ENCODE results near the gene AGAP3. TPM values are rescaled to one million over a fixed set of nuclear protein-coding genes. Genes with fewer than 3 reads are reported as not detected.
A peak's percentile ranks its signal among the peaks of the same experiment; 100 is the strongest.

Gene AGAP3
- total and polyA plus RNA-seq, 2 donors (not counting 1 experiment from before 2014, with no cell fraction given) = 21.1 to 22.3 TPM

DNA sequence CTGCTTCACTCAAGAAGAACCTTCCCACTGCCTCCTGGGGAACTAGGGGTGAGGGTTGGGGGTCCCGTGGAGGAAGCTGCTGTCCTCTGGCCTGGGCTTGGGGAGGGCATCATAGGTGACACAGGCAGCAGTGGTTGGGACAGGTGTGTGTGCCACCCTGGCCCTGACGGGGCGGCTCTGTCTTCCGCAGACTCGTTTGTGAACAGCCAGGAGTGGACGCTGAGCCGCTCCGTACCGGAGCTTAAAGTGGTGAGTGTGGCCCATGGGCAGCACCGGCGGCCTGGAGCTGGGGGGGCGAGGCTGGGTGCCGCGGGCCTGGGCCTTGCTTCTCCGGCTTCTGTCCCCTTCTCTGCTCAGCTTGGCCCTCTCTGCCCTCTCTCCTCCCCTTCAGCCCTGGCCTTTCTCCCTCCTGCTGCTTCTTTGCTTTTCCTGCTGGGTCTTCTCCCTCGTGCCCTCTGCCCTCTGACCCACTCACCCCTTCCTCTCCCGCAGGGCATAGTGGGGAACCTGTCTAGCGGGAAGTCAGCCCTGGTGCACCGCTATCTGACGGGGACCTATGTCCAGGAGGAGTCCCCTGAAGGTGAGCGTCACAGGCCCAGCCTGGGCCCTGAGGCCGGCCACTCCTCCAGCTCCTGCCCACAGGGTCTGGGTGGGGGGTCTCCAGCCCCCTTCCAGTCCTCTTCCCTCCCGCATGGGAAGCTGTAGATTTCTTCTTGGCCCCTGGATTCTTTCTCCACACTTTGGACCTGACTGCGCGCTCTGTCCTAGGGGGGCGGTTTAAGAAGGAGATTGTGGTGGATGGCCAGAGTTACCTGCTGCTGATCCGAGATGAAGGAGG, 30.5 kb downstream of the AGAP3 start:
- Histone ChIP-seq H3K79me2 (ENCODE audit: control insufficient read depth, insufficient read depth, low read length) (no peaks in the 10 kb centered on the region), H3K4me2 (replicated peaks; ENCODE audit: low read depth, low read length, poor library complexity, severe bottlenecking) (no peak overlapping the region), H3K9ac (ENCODE audit: low read length) (no peak overlapping the region), H3K9me3 (ENCODE audit: control extremely low read depth in 1 of 3, control insufficient read depth in 2 of 3, insufficient read depth in 1 of 3, low read length in 2 of 3) (no peaks in the 10 kb centered on the region), H2AFZ (ENCODE audit: insufficient read depth, low read depth, low read length, poor library complexity, severe bottlenecking) (no peak overlapping the region), H4K20me1 (ENCODE audit: control insufficient read depth, insufficient read depth, low read length, poor library complexity, severe bottlenecking) (peaks cover 2% of the 10 kb centered on the region), H3K27ac (ENCODE audit: low read length in 2 of 2) (no peak overlapping the region), H3K27me3 (replicated peaks in 1 of 4; ENCODE audit: control extremely low read depth in 1 of 4, control insufficient read depth in 3 of 4, insufficient read depth in 4 of 4, low read length in 3 of 4) (peaks cover 0 to 22% (median 6%) of the 10 kb centered on the region in 4 experiments), H3K4me1 (ENCODE audit: control insufficient read depth in 2 of 2, insufficient read depth in 2 of 2, low read length in 2 of 2) (no peaks in the 10 kb centered on the region), H3K4me3 (ENCODE audit: control extremely low read depth in 1 of 5, extremely low read depth in 1 of 5, insufficient read depth in 1 of 5, low read depth in 2 of 5, low read length in 4 of 5) (no peak overlapping the region), H3K36me3 (replicated peaks in 1 of 2; ENCODE audit: control extremely low read depth in 1 of 2, control insufficient read depth in 1 of 2, extremely low read depth in 1 of 2, insufficient read depth in 2 of 2, low read length in 1 of 2) (no peaks in the 10 kb centered on the region)
- Mint-ChIP-seq H3K4me3 (peak overlapping the region; percentile 41), H3K27me3 (peaks cover 17% of the 10 kb centered on the region), H3K27ac (no peak overlapping the region), H3K4me1 (peaks cover 10% of the 10 kb centered on the region), H3K9me3 (ENCODE audit: insufficient read depth) (no peaks in the 10 kb centered on the region)
- CTCF ChIA-PET = interaction anchor here (1.6 kb wide), 1 partner anchor 8 kb away, joined by 6 read pairs; no protein-coding TSS in a partner anchor
- DNase-seq = no peak
- TF ChIP-seq, protein P1, sequence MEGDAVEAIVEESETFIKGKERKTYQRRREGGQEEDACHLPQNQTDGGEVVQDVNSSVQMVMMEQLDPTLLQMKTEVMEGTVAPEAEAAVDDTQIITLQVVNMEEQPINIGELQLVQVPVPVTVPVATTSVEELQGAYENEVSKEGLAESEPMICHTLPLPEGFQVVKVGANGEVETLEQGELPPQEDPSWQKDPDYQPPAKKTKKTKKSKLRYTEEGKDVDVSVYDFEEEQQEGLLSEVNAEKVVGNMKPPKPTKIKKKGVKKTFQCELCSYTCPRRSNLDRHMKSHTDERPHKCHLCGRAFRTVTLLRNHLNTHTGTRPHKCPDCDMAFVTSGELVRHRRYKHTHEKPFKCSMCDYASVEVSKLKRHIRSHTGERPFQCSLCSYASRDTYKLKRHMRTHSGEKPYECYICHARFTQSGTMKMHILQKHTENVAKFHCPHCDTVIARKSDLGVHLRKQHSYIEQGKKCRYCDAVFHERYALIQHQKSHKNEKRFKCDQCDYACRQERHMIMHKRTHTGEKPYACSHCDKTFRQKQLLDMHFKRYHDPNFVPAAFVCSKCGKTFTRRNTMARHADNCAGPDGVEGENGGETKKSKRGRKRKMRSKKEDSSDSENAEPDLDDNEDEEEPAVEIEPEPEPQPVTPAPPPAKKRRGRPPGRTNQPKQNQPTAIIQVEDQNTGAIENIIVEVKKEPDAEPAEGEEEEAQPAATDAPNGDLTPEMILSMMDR (IDR thresholded peaks at IDR 0.05) = no peak
- no peak for TF ChIP-seq EZH2 (IDR thresholded peaks at IDR 0.05; ENCODE audit: borderline replicate concordance, insufficient read depth, low read depth, low read length, poor library complexity, severe bottlenecking)
- WGBS (ENCODE audit: insufficient coverage) = 94% methylated on average over 25 of the region's 27 CpGs
- intact Hi-C loops (cut with micrococcal nuclease) = no loop called here
- POLR2A ChIA-PET = interaction anchor here (0.6 kb wide), 1 partner anchor 1280 kb away, joined by 3 read pairs; no protein-coding TSS in a partner anchor
- ATAC-seq (ENCODE audit: low read depth) = no peak

DNA sequence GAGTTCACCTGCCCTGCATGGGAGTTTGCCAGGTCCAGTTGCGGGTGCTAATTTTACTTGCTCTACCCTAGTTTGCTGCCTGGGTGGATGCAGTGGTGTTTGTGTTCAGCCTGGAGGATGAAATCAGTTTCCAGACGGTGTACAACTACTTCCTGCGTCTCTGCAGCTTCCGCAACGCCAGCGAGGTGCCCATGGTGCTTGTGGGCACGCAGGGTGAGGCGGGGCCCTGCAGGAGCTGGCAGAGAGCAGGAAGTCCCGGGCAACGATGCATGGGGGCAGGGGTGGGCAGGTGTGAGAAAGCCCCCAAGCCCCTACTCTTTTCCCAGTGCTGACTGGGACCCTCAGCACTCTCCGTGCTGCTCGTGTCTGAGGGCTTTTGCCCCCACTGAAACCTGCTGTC, 31.3 kb downstream of the AGAP3 start:
- H3K27me3 Mint-ChIP-seq = peaks cover 17% of the 10 kb centered on the region
- H3K4me3 Mint-ChIP-seq = no peak overlapping the region
- Histone ChIP-seq H4K20me1 (ENCODE audit: control insufficient read depth, insufficient read depth, low read length, poor library complexity, severe bottlenecking) (no peaks in the 10 kb centered on the region), H3K9me3 (ENCODE audit: control extremely low read depth in 1 of 3, control insufficient read depth in 2 of 3, insufficient read depth in 1 of 3, low read length in 2 of 3) (no peaks in the 10 kb centered on the region), H3K79me2 (ENCODE audit: control insufficient read depth, insufficient read depth, low read length) (no peaks in the 10 kb centered on the region), H3K4me1 (ENCODE audit: control insufficient read depth in 2 of 2, insufficient read depth in 2 of 2, low read length in 2 of 2) (no peaks in the 10 kb centered on the region), H3K4me2 (replicated peaks; ENCODE audit: low read depth, low read length, poor library complexity, severe bottlenecking) (no peak overlapping the region), H3K4me3 (ENCODE audit: control extremely low read depth in 1 of 5, extremely low read depth in 1 of 5, insufficient read depth in 1 of 5, low read depth in 2 of 5, low read length in 4 of 5) (no peak overlapping the region), H3K27ac (ENCODE audit: low read length in 2 of 2) (no peak overlapping the region), H2AFZ (ENCODE audit: insufficient read depth, low read depth, low read length, poor library complexity, severe bottlenecking) (no peak overlapping the region), H3K27me3 (replicated peaks in 1 of 4; ENCODE audit: control extremely low read depth in 1 of 4, control insufficient read depth in 3 of 4, insufficient read depth in 4 of 4, low read length in 3 of 4) (peaks cover 0 to 22% (median 4%) of the 10 kb centered on the region in 4 experiments), H3K9ac (ENCODE audit: low read length) (no peak overlapping the region), H3K36me3 (replicated peaks in 1 of 2; ENCODE audit: control extremely low read depth in 1 of 2, control insufficient read depth in 1 of 2, extremely low read depth in 1 of 2, insufficient read depth in 2 of 2, low read length in 1 of 2) (no peaks in the 10 kb centered on the region)
- no peaks in the 10 kb centered on the region for H3K9me3 Mint-ChIP-seq (ENCODE audit: insufficient read depth)
- 85% methylated on average over 12 of the region's 12 CpGs for WGBS (ENCODE audit: insufficient coverage)
- CTCF ChIA-PET = interaction anchor here (1.6 kb wide), 1 partner anchor 9 kb away, joined by 6 read pairs; no protein-coding TSS in a partner anchor
- DNase-seq = no peak
- no peak for ATAC-seq (ENCODE audit: low read depth)
- H3K4me1 Mint-ChIP-seq = peaks cover 10% of the 10 kb centered on the region
- intact Hi-C loops (cut with micrococcal nuclease) = no loop called here
- no peak overlapping the region for H3K27ac Mint-ChIP-seq
- POLR2A ChIA-PET = interaction anchor here (0.6 kb wide), 1 partner anchor 1281 kb away, joined by 3 read pairs; no protein-coding TSS in a partner anchor
- TF ChIP-seq, protein P1 (IDR thresholded peaks at IDR 0.05) = no peak
- TF ChIP-seq EZH2 (IDR thresholded peaks at IDR 0.05; ENCODE audit: borderline replicate concordance, insufficient read depth, low read depth, low read length, poor library complexity, severe bottlenecking) = no peak
